Thyroid gland (tissue), 4 donors: ENCODE measurements around the gene DIP2B. TPM values are rescaled to one million over a fixed set of nuclear protein-coding genes. Genes with fewer than 3 reads are reported as not detected.
A peak's percentile ranks its signal among the peaks of the same experiment; 100 is the strongest.

Source experiments
- DNase-seq, 2 donors: peaks; one replicate each; pipeline ENCODE4 v3.0.0-alpha.2; 2019
- H3K27ac ChIP-seq, 3 donors: fragments of 200-600 bp; sonication (generic); 1 replicate in 2 of 3; 2 replicates in 1 of 3; pipeline ENCODE4 v1.5.1; 2016 to 2019; ENCODE audit warnings: mild to moderate bottlenecking in 1 of 3, moderate library complexity in 1 of 3
- H3K27me3 ChIP-seq: fragments of 200-600 bp; sonication (generic); one replicate; pipeline ENCODE4 v1.5.1; 2019
- H3K36me3 ChIP-seq, 2 donors: fragments of 200-600 bp; sonication (generic); one replicate each; pipeline ENCODE4 v1.5.1; 2016 to 2019
- H3K4me1 ChIP-seq, 2 donors: fragments of 200-600 bp; sonication (generic); one replicate each; pipeline ENCODE4 v1.5.1; 2017 to 2019
- H3K4me3 ChIP-seq, 3 donors: fragments of 200-600 bp; sonication (generic); replicated peaks in 1 of 3; 1 replicate in 2 of 3; 2 replicates in 1 of 3; pipeline ENCODE4 v1.5.1; 2016; ENCODE audit warnings: mild to moderate bottlenecking in 1 of 3
- H3K9me3 ChIP-seq: fragments of 200-600 bp; sonication (generic); one replicate; pipeline ENCODE4 v1.5.1; 2017
- CTCF ChIP-seq, 6 experiments: fragments of 200-600 bp in 3 of 6; fragments of 450-650 bp in 3 of 6; sonication (generic) in 3 of 6; IDR thresholded peaks; one replicate each; pipeline ENCODE4 v1.5.1; 2016 to 2019; ENCODE audit warnings: antibody characterized with exemption in 6 of 6, mild to moderate bottlenecking in 2 of 6, inconsistent platforms in 1 of 6, moderate library complexity in 1 of 6
- POLR2A ChIP-seq, 2 donors: fragments of 450-650 bp; IDR thresholded peaks; one replicate each; pipeline ENCODE4 v1.6.1; 2017; ENCODE audit warnings: antibody characterized with exemption in 2 of 2, mild to moderate bottlenecking in 2 of 2, moderate library complexity in 1 of 2
- WGBS, 2 donors: methylation state at CpG; one replicate each; pipeline ENCODE4 v1.1.5; 2017; 5-methylcytosine and 5-hydroxymethylcytosine counted together
- intact Hi-C: fragments of 100-400 bp; cut with DNase I; formaldehyde crosslinking; loops from one replicate; pipeline ENCODE4 v1.15.1; 2023
- total RNA-seq, 4 donors: library from RNA; depleted of rRNA; stranded (reverse); fragments of >200 nt; gene quantifications; one replicate each; pipeline ENCODE4 v1.2.3, GENCODE V29; 2016

Gene DIP2B
- total RNA-seq, 4 donors from 2014 or later, result 27.7 to 45.7 (median 32.4) TPM

GRCh38 chr12:50641566-50641965 is 136.8 kb downstream of the DIP2B start:
- no peaks in the 10 kb centered on the region for H3K27me3 ChIP-seq
- H3K9me3 ChIP-seq, result no peaks in the 10 kb centered on the region
- WGBS, 2 donors, result 77 to 86% methylated on average over 5 of the region's 5 CpGs
- H3K4me1 ChIP-seq, result peaks cover 19 to 45% of the 10 kb centered on the region in 2 donors
- intact Hi-C loops, result no loop called here
- H3K4me3 ChIP-seq, result no peak overlapping the region
- H3K36me3 ChIP-seq, result no peaks in the 10 kb centered on the region
- TF ChIP-seq CTCF (IDR thresholded peaks at IDR 0.05) (no peak), POLR2A (IDR thresholded peaks at IDR 0.05) (no peak)
- no peak for DNase-seq
- H3K27ac ChIP-seq, result peak overlapping the region in 2 of 3 donors; percentile 57 to 74

GRCh38 chr12:50642035-50642451 is 137.3 kb downstream of the DIP2B start:
- no peak for TF ChIP-seq CTCF (IDR thresholded peaks at IDR 0.05)
- TF ChIP-seq POLR2A (IDR thresholded peaks at IDR 0.05), result no peak
- no peak for DNase-seq
- H3K4me3 ChIP-seq, result no peak overlapping the region
- H3K27me3 ChIP-seq, result no peaks in the 10 kb centered on the region
- H3K36me3 ChIP-seq, result no peaks in the 10 kb centered on the region
- peak overlapping the region; percentile 5 to 74 (median 57) for H3K27ac ChIP-seq
- peaks cover 21 to 44% of the 10 kb centered on the region in 2 donors for H3K4me1 ChIP-seq
- intact Hi-C loops, result no loop called here
- H3K9me3 ChIP-seq, result no peaks in the 10 kb centered on the region
- 58 to 64% methylated on average over 1 of the region's 1 CpG for WGBS, 2 donors

- Histone ChIP-seq H3K4me3 (no peak overlapping the region), H3K27me3 (no peaks in the 10 kb centered on the region), H3K4me1 (peaks cover 27 to 45% of the 10 kb centered on the region in 2 donors), H3K9me3 (no peaks in the 10 kb centered on the region), H3K27ac (peak overlapping the region; percentile 5 to 74 (median 57)), H3K36me3 (no peaks in the 10 kb centered on the region)
- DNase-seq, result peak; percentile 53 to 70
- intact Hi-C loops, result no loop called here
- 51 to 57% methylated on average over 5 of the region's 5 CpGs for WGBS, 2 donors
- TF ChIP-seq CTCF (IDR thresholded peaks at IDR 0.05), result peak in 2 of 6 experiments; percentile 12 to 48
- TF ChIP-seq POLR2A (IDR thresholded peaks at IDR 0.05), result no peak
Observed at GRCh38 chr12:50642761-50643160, 138.0 kb downstream of the DIP2B start.

- Histone ChIP-seq H3K4me1 (peaks cover 30 to 42% of the 10 kb centered on the region in 2 donors), H3K27ac (peak overlapping the region; percentile 57 to 65 (median 59)), H3K4me3 (no peak overlapping the region), H3K9me3 (no peaks in the 10 kb centered on the region), H3K36me3 (no peaks in the 10 kb centered on the region), H3K27me3 (no peaks in the 10 kb centered on the region)
- no peak for TF ChIP-seq CTCF (IDR thresholded peaks at IDR 0.05)
- intact Hi-C loops, result no loop called here
- WGBS, 2 donors, result 43 to 45% methylated on average over 8 of the region's 8 CpGs
- DNase-seq, result peak; percentile 57 to 76
Observed at GRCh38 chr12:50647031-50647430, 142.2 kb downstream of the DIP2B start.

GRCh38 chr12:50647479-50647878 is 142.7 kb downstream of the DIP2B start:
- Histone ChIP-seq H3K4me3 (no peak overlapping the region), H3K27ac (peak overlapping the region; percentile 57 to 65 (median 59)), H3K4me1 (peaks cover 29 to 37% of the 10 kb centered on the region in 2 donors), H3K9me3 (no peaks in the 10 kb centered on the region), H3K36me3 (no peaks in the 10 kb centered on the region), H3K27me3 (no peaks in the 10 kb centered on the region)
- no peak for DNase-seq
- intact Hi-C loops, result no loop called here
- TF ChIP-seq CTCF (IDR thresholded peaks at IDR 0.05) (no peak), POLR2A (IDR thresholded peaks at IDR 0.05) (no peak)
- WGBS, 2 donors, result 49 to 63% methylated on average over 2 of the region's 2 CpGs
